HL-60/S4 treated with phorbol 12-myristate 13-acetate at 8.2 ng/mL for 4 days and 3 days (cell line): Measurements from ENCODE around the gene PCDHGB4.
"Not testable (repeated sequence)": the region's sequence is repeated elsewhere in the genome, so short reads cannot be mapped to it uniquely, and the experiment has no call there.

Experiments
- in situ Hi-C: fragments of 300-500 bp; cut with MboI; formaldehyde crosslinking; loops from 2 replicates; pipeline ENCODE4 v1.15.0; 2022; ENCODE audit warnings: low sequenced_read_pairs

PCDHGB4 gene

GRCh38 chr5:141397756-141398551, 10.5 kb downstream of the PCDHGB4 start, which contains the start of gene PCDHGB5:
PCDHGB5 (plus strand) TSS chr5:141397947; CDS start chr5:141398128, 181 bp downstream.
- in situ Hi-C loops, result not testable (repeated sequence)

- in situ Hi-C loops, result no loop called here
These were observed 11.1 kb downstream of the PCDHGB4 start for GRCh38 chr5:141398608-141399007.

DNA sequence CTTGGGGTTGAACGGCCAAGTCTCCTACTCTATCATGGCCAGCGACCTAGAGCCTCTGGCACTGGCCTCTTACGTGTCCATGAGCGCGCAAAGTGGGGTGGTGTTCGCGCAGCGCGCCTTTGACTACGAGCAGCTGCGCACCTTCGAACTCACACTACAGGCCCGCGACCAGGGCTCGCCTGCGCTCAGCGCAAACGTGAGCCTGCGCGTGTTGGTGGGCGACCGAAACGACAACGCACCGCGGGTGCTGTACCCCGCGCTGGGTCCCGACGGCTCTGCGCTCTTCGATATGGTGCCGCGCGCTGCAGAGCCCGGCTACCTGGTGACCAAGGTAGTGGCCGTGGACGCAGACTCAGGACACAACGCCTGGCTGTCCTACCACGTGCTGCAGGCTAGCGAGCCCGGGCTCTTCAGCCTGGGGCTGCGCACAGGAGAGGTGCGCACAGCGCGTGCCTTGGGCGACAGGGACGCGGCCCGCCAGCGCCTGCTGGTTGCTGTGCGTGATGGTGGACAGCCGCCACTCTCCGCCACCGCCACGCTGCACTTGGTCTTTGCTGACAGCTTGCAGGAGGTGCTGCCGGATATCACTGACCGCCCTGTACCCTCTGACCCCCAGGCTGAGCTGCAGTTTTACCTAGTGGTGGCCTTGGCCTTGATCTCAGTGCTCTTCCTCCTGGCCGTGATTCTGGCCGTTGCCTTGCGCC, 12.2 kb downstream of the PCDHGB4 start:
- in situ Hi-C loops, result no loop called here

DNA sequence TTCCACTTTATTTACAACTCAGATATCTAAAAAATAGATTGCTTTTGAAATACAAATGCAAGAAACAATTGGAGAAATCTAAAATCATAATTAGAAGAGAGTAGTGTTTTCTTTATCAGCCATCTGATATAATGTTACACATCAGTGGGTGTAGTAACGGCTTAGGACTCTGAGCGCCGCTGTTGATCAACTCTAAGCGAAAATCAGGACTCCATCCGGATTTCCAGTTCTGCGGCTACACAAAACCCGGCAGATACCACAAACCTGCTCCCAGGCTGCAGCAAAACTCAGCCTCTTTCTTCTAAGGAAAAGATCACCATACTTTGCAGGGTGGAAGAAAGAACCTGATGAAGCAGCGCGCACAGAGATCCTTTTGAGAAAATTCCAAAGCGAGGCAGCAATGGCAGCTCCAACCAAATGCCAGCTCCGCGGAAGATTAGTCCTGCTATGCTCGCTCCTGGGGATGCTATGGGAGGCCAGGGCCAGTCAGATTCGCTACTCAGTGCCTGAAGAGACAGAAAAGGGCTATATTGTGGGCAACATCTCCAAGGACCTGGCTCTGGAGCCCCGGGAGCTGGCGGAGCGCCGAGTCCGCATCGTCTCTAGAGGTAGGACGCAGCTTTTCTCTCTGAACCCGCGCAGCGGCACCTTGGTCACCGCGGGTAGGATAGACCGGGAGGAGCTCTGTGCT, 15.2 kb downstream of the PCDHGB4 start, which contains the start of gene PCDHGA9:
TSS of gene PCDHGA9 (plus strand) at position 226 of the 691 bp plus-strand sequence. CDS start at position 401, 175 bp downstream.
- in situ Hi-C loops, result no loop called here

DNA sequence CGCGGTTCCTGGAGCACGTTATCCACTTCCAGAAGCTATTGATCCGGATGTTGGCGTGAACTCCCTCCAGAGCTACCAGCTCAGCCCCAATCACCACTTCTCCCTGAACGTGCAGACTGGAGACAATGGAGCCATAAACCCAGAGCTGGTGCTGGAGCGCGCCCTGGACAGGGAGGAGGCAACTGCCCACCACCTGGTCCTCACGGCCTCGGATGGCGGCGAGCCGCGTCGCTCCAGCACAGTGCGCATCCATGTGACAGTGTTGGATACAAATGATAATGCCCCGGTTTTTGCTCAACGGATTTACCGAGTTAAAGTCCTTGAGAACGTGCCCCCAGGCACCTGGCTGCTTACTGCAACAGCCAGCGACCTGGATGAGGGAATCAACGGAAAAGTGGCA, 15.9 kb downstream of the PCDHGB4 start:
- in situ Hi-C loops, result no loop called here

- in situ Hi-C loops, result not testable (repeated sequence)
These were observed 20.4 kb downstream of the PCDHGB4 start, which contains the start of gene PCDHGB6 for GRCh38 chr5:141407790-141408505. PCDHGB6 (plus strand) TSS chr5:141408021; CDS start chr5:141408203, 182 bp downstream.

GRCh38 chr5:141409598-141410306, 22.3 kb downstream of the PCDHGB4 start:
- in situ Hi-C loops, result loop anchor here (10.0 kb wide), 2 partner anchors 115 to 145 kb away; no protein-coding TSS in a partner anchor

DNA sequence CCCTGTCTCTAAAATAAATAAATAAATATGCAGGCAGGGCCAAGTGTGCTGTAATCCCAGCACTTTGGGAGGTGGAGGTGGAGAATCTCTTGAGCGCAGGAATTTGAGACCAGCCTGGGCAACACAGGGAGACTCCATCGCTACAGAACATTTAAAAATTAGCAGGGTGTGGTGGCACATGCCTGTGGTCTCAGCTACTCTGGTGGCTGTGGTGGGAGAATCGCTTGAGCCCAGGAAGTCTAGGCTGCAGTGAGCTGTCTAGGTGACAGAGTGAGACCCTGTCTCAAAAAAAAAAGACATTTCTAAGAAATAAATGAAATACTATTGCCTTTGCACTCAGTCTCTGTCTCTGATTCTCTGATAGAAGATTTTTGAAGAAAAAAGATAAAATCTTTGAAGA, 24.1 kb downstream of the PCDHGB4 start:
- in situ Hi-C loops, result loop anchor here (10.0 kb wide), 2 partner anchors 113 to 143 kb away; no protein-coding TSS in a partner anchor

GRCh38 chr5:141412854-141413539, 25.5 kb downstream of the PCDHGB4 start, which contains the start of gene PCDHGA10:
PCDHGA10 (plus strand) TSS chr5:141412987; CDS start chr5:141413176, 189 bp downstream.
- in situ Hi-C loops, result loop anchor here (10.0 kb wide), 2 partner anchors 112 to 142 kb away; no protein-coding TSS in a partner anchor

- in situ Hi-C loops, result loop anchor here (10.0 kb wide), 2 partner anchors 111 to 141 kb away; no protein-coding TSS in a partner anchor
These were observed 26.1 kb downstream of the PCDHGB4 start for GRCh38 chr5:141413540-141414069.

- in situ Hi-C loops, result loop anchor here (10.0 kb wide), 2 partner anchors 110 to 140 kb away; no protein-coding TSS in a partner anchor
These were observed 27.2 kb downstream of the PCDHGB4 start for GRCh38 chr5:141414548-141415274.

GRCh38 chr5:141415275-141415618, 27.7 kb downstream of the PCDHGB4 start:
- in situ Hi-C loops, result loop anchor here (10.0 kb wide), 2 partner anchors 110 to 140 kb away; no protein-coding TSS in a partner anchor

GRCh38 chr5:141417494-141418172, 30.1 kb downstream of the PCDHGB4 start, which contains the start of gene PCDHGB7:
PCDHGB7 (plus strand) TSS chr5:141417677; CDS start chr5:141417860, 183 bp downstream.
- in situ Hi-C loops, result loop anchor here (10.0 kb wide), 2 partner anchors 107 to 137 kb away; no protein-coding TSS in a partner anchor

DNA sequence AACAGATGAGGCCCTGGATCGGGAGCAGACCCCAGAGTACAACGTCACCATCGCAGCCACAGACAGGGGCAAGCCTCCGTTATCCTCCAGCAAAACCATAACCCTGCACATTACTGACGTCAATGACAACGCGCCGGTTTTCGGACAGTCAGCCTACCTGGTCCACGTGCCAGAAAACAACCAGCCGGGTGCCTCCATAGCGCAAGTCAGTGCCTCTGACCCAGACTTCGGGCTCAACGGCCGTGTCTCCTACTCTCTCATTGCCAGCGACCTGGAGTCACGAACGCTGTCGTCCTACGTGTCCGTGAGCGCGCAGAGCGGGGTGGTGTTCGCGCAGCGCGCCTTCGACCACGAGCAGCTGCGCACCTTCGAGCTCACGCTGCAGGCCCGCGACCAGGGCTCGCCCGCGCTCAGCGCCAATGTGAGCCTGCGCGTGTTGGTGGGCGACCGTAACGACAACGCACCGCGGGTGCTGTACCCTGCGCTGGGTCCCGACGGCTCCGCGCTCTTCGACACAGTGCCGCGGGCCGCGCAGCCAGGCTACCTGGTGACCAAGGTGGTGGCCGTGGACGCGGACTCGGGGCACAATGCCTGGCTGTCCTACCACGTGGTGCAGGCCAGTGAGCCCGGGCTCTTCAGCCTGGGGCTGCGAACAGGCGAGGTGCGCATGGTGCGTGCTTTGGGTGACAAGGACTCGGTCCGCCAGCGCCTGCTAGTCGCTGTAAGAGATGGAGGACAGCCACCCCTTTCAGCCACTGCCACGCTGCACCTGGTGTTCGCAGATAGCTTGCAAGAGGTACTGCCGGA, 31.8 kb downstream of the PCDHGB4 start:
- in situ Hi-C loops, result loop anchor here (10.0 kb wide), 2 partner anchors 106 to 136 kb away; no protein-coding TSS in a partner anchor

GRCh38 chr5:141420855-141421488, 33.5 kb downstream of the PCDHGB4 start, which contains the start of gene PCDHGA11:
PCDHGA11 (plus strand) TSS chr5:141421051; CDS start chr5:141421228, 177 bp downstream.
- in situ Hi-C loops, result no loop called here

DNA sequence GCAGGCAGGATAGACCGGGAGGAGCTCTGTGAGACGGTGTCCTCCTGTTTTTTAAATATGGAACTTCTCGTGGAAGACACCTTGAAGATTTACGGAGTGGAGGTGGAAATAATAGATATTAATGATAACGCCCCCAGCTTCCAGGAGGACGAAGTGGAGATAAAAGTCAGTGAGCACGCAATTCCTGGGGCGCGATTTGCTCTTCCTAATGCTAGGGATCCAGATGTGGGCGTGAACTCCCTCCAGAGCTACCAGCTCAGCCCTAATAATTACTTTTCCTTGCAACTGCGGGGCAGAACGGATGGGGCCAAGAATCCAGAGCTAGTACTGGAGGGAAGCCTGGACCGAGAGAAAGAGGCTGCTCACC, 34.0 kb downstream of the PCDHGB4 start:
- in situ Hi-C loops, result no loop called here
